HL-60 (cell line): ENCODE measurements around the gene HIP1.
A peak's percentile ranks its signal among the peaks of the same experiment; 100 is the strongest.

Experiments used
- DNase-seq, 2 experiments: peaks; one replicate each; pipeline ENCODE4 v3.0.0-alpha.2; 2010 to 2020; ENCODE audit warnings: low read depth in 1 of 2, low spot score in 1 of 2
- H3K27ac ChIP-seq: fragments of 250-450 bp; sonication (Bioruptor Pico); replicated peaks from 2 replicates; pipeline ENCODE4 v1.5.1; 2020; ENCODE audit warnings: mild to moderate bottlenecking, moderate library complexity
- H3K27me3 ChIP-seq: fragments of 250-450 bp; sonication (Bioruptor Pico); 2 replicates; pipeline ENCODE4 v1.5.1; 2021; ENCODE audit warnings: mild to moderate bottlenecking, moderate library complexity; ENCODE audit not compliant: insufficient read depth, poor library complexity, severe bottlenecking
- H3K4me3 ChIP-seq: replicated peaks from 2 replicates; pipeline ENCODE4 v1.5.1; 2011; ENCODE audit warnings: mild to moderate bottlenecking, control low read depth, low read length; ENCODE audit not compliant: insufficient read depth
- GABPA ChIP-seq: IDR thresholded peaks from 2 replicates; pipeline ENCODE4 v1.6.1; 2012; ENCODE audit warnings: low read depth
- POLR2AphosphoS5 ChIP-seq: IDR thresholded peaks from 2 replicates; pipeline ENCODE4 v1.6.1; 2012; ENCODE audit warnings: low read depth
- SPI1 ChIP-seq: IDR thresholded peaks from 2 replicates; pipeline ENCODE4 v1.6.1; 2012; ENCODE audit warnings: low read depth, mild to moderate bottlenecking, borderline replicate concordance
- TF ChIP-seq, protein P1 (sequence below): IDR thresholded peaks from one replicate; pipeline ENCODE4 v1.5.1; 2011; ENCODE audit warnings: low read length, control low read depth, inconsistent platforms; ENCODE audit not compliant: insufficient read depth
- TF ChIP-seq, protein P2 (sequence below): IDR thresholded peaks from 2 replicates; pipeline ENCODE4 v1.6.1; 2012; ENCODE audit warnings: low read depth; ENCODE audit not compliant: insufficient replicate concordance

HIP1 gene

DNA sequence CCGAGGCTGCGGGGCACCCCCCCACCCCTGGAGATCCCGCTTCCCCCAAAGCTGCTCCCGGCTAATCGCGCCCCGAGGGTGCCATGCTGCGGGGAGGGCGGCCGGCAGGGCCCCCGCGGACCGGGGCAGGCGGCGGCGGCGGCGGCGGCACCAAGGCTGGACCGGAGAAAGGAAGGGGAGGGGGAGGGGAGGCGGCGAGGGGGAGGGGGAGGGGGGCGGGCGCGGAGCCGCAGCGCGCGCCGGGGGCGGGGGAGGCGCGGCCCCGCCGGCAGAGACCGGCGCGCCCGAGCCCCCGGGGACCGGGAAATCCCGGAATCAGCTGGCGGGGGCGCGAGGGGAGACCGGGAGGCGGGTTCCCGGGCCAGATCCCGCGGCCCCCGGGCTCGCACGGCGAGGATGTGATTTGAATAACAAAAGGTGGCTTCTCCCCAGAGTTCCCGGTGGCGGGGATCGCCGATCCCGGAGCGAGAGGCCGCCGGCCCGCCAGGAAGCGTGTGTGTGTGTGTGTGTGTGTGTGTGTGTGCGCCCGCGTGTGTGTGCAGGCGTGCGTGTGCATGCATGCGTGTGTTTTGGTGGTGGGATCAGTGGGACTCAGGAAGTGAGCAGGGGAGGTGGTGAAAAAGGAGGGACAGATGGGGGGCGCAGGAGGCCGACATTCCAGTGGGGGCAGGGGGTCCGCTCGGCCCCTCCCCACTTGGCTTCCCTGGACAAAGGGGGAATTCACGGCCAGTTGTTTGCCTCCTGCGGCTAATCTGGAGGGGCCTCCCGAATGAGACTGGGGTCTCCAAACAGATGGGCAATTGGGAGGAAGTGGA lies 99.5 kb downstream of the HIP1 start:
- peak in 1 of 2 experiments; percentile 55 for DNase-seq
- peak overlapping the region; percentile 74 for H3K27ac ChIP-seq
- no peaks in the 10 kb centered on the region for H3K27me3 ChIP-seq
- no peak for TF ChIP-seq POLR2AphosphoS5
- TF ChIP-seq SPI1: no peak
- TF ChIP-seq, protein P1, sequence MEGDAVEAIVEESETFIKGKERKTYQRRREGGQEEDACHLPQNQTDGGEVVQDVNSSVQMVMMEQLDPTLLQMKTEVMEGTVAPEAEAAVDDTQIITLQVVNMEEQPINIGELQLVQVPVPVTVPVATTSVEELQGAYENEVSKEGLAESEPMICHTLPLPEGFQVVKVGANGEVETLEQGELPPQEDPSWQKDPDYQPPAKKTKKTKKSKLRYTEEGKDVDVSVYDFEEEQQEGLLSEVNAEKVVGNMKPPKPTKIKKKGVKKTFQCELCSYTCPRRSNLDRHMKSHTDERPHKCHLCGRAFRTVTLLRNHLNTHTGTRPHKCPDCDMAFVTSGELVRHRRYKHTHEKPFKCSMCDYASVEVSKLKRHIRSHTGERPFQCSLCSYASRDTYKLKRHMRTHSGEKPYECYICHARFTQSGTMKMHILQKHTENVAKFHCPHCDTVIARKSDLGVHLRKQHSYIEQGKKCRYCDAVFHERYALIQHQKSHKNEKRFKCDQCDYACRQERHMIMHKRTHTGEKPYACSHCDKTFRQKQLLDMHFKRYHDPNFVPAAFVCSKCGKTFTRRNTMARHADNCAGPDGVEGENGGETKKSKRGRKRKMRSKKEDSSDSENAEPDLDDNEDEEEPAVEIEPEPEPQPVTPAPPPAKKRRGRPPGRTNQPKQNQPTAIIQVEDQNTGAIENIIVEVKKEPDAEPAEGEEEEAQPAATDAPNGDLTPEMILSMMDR: no peak
- no peak for TF ChIP-seq GABPA
- TF ChIP-seq, protein P2, sequence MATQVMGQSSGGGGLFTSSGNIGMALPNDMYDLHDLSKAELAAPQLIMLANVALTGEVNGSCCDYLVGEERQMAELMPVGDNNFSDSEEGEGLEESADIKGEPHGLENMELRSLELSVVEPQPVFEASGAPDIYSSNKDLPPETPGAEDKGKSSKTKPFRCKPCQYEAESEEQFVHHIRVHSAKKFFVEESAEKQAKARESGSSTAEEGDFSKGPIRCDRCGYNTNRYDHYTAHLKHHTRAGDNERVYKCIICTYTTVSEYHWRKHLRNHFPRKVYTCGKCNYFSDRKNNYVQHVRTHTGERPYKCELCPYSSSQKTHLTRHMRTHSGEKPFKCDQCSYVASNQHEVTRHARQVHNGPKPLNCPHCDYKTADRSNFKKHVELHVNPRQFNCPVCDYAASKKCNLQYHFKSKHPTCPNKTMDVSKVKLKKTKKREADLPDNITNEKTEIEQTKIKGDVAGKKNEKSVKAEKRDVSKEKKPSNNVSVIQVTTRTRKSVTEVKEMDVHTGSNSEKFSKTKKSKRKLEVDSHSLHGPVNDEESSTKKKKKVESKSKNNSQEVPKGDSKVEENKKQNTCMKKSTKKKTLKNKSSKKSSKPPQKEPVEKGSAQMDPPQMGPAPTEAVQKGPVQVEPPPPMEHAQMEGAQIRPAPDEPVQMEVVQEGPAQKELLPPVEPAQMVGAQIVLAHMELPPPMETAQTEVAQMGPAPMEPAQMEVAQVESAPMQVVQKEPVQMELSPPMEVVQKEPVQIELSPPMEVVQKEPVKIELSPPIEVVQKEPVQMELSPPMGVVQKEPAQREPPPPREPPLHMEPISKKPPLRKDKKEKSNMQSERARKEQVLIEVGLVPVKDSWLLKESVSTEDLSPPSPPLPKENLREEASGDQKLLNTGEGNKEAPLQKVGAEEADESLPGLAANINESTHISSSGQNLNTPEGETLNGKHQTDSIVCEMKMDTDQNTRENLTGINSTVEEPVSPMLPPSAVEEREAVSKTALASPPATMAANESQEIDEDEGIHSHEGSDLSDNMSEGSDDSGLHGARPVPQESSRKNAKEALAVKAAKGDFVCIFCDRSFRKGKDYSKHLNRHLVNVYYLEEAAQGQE: no peak
- H3K4me3 ChIP-seq: peak overlapping the region; percentile 59

DNA sequence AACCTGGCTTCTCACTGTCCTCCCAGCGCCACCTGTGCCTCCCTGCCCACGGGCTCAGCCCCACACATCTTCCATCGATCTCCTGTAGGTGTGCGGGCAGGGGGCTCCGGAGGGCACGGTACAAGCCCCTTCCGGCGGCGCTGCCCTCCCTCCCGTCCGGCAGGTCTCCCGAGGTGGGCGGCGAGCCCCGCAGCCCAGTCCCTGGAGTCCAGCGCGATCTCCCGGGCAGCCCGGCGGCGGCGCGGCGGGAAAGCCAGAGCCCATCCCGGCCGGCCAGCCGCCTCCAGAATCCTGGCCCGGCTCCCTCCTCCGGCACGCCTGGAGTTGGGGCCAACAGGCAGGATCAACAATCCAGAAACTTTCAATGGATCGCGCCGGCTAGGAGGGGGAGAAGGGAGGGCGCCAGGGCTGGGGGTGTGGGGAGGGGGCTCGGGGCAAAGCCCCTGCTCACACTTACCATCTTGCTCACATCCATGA lies 100.1 kb downstream of the HIP1 start:
- peak overlapping the region; percentile 12 for H3K27ac ChIP-seq
- TF ChIP-seq, protein P2: no peak
- TF ChIP-seq GABPA (no peak), POLR2AphosphoS5 (no peak), SPI1 (no peak)
- TF ChIP-seq, protein P1: no peak
- H3K4me3 ChIP-seq: peak overlapping the region; percentile 49
- H3K27me3 ChIP-seq: no peaks in the 10 kb centered on the region
- no peak for DNase-seq

DNA sequence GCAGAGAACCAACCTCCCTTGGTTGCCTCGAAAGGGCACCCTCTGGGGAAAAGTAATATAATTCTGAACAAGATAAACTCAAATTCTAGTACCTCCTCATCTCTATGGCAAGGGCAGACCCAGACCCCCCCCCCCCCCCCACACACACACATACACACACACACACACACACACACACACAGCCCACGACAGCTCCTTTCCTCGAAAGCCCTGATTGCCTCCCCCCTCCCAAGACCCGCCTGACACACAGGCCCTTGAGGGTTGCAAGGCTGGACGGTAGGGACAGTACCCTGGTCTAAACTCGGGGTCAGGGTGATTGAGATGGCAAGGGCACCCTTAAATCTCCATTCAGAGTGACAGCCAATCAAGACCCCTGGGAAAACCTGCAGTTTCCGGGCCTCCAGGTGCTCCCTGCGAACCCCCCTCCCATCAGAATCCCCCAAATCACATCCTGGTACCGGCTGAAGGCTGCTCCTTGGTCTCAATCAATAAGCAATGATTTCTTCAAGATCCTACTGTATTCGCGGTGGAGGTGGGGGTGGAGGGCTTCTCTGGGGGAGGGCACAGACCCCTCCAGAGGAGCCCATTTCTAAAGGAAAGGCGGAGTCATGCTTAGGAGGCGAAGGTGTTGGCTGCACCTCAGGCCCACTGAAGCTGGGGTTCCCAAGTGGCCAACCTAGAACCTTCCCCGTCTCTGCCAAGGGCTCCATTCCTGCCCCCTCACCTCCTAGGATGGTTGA lies 100.7 kb downstream of the HIP1 start:
- H3K27ac ChIP-seq: peak overlapping the region; percentile 12; the same call in 1 of the 2 replicates
- TF ChIP-seq, protein P1: no peak
- no peak for TF ChIP-seq POLR2AphosphoS5
- TF ChIP-seq, protein P2: no peak
- no peak for TF ChIP-seq SPI1
- TF ChIP-seq GABPA: no peak
- H3K4me3 ChIP-seq: peak overlapping the region; percentile 49
- H3K27me3 ChIP-seq: no peaks in the 10 kb centered on the region
- DNase-seq: no peak
